GM10266 (cell line): ENCODE results near the gene RPUSD1.
"Not testable (repeated sequence)": the region's sequence is repeated elsewhere in the genome, so short reads cannot be mapped to it uniquely, and the experiment has no call there.

Experiments used
- DNase-seq: peaks from one replicate; pipeline ENCODE4 v3.0.0; 2012; ENCODE audit errors: extremely low spot score
- TF ChIP-seq, protein P1 (sequence below): IDR thresholded peaks from 2 replicates; pipeline ENCODE4 v1.5.1; 2012; ENCODE audit warnings: mild to moderate bottlenecking, low read depth; ENCODE audit not compliant: control insufficient read depth, insufficient read depth; ENCODE audit errors: missing control alignments

The RPUSD1 gene

DNA sequence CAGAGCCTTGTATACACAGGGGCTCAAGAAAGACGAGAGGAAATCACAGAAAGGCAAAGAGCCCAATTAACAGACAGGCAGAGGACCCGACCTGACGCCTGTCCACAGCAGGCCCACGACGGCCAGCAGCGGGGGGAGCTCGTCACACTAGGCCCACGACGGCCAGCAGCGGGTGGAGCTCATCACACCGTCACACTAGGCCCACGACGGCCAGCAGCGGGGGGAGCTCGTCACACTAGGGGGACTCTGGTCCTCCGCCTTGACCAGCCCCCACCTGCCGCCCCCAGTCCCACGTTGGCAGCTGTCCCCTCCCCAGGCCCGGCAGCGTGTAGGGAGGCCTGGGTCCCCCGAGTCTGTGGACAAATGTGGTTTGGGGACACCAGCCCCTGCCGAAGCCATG, 36.0 kb upstream of the RPUSD1 start:
- DNase-seq = no peak
- TF ChIP-seq, protein P1, sequence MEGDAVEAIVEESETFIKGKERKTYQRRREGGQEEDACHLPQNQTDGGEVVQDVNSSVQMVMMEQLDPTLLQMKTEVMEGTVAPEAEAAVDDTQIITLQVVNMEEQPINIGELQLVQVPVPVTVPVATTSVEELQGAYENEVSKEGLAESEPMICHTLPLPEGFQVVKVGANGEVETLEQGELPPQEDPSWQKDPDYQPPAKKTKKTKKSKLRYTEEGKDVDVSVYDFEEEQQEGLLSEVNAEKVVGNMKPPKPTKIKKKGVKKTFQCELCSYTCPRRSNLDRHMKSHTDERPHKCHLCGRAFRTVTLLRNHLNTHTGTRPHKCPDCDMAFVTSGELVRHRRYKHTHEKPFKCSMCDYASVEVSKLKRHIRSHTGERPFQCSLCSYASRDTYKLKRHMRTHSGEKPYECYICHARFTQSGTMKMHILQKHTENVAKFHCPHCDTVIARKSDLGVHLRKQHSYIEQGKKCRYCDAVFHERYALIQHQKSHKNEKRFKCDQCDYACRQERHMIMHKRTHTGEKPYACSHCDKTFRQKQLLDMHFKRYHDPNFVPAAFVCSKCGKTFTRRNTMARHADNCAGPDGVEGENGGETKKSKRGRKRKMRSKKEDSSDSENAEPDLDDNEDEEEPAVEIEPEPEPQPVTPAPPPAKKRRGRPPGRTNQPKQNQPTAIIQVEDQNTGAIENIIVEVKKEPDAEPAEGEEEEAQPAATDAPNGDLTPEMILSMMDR = no peak

DNA sequence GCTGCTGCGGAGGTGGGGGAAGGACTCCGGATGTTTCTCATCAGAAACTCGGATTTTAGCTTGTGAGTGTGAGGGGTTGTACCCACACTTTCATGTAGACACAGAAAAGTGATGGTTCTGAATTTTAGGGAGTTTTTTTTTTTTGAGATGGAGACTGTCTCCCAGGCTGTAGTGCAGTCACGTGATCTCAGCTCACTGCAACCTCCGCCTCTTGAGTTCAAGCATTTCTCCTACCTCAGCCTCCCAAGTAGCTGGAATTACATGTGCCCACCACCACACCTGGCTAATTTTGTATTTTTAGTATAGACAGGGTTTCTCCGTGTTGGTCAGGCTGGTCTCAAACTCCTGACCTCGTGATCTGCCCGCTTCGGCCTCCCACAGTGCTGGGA, 34.7 kb upstream of the RPUSD1 start:
- no peak for DNase-seq
- TF ChIP-seq, protein P1 = no peak

DNA sequence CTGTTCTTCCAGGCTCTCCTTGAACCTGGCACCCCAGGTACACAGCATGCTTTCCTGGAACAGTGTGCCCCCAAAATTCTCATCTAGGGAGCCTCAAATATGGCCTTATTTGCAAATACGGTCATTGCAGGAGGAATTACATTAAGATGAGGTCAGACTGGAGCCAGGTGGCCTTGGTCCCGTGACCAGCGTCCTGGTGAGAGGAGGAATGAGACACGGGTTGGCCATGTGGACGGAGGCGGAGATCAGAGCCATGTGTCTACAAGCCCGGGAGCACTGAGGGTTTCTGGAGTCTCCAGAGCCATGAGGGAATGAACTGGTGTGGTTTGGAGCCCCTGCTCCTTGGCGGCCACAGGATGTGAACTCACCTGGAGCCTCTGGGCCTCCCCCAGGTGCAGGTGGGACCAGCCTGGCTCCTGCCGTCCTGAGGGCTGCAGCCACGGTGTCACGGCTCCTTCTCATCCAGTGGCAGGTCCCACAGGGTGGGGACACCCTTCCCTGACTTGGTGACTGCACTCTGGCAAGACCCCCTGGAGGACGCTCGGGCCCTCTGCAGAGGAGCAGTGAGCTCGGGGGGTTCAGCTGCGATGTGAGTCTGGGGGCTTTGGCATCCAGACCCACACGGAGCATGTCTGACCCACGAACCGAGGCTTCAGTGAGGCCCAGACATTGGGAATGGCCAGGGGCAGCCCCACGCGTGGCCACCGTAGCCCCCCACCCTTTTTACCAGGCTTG, 34.2 kb upstream of the RPUSD1 start:
- TF ChIP-seq, protein P1 = no peak
- no peak for DNase-seq

DNA sequence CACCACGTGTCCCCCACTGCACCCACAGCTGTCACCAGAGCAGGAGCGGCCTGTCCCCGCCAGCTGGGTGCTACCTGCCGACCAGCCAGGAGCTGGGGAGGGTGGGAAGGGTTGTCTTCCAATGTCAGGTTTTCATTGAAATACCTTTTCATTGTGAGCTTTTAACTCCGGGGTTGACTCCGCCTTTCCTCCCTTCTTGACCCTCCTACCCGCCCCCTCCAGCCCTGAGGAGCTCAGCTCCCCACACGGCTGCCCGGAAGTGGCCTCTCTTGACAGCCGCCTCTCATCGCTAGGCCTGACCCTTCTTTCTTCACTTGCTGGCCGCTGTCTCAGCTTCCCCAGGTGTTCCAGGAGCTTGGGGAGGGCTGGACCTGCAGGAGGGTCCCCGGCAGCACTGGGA, 33.6 kb upstream of the RPUSD1 start:
- TF ChIP-seq, protein P1 = no peak
- no peak for DNase-seq

DNA sequence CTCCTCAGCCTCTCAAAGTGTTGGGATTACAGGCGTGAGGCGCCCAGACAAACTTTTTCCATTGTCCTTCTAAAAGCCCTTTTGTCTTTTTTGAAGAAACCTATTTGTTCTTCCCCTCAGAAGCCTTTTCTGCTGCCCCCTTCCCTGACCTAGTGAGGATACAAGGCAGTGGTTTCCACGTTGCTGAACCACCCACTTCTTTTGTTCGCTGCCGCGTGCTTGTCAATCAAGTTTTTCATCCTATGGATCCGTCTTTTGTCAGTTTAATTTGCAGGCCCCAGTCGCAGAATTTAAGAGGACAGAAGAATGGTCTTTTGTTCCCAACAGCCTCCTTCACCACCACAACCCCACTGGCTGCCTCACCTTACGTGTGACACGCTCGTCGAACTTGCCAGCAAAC, 32.6 kb upstream of the RPUSD1 start:
- DNase-seq = no peak

DNA sequence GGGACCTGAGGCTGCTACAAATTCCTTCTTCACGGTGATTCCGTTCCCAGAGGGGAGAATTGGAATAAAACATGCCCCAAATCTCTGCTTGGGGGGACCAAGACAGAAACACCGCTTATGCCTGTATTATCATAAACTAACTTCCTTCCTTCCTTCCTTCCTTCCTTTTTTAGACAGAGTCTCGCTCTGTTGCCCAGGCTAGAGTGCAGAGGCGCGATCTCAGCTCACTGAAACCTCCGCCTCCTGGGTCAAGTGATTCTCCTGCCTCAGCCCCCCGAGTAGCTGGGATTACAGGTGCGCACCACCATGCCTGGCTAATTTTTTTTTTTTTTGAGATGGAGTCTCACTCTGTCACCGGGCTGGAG, 31.8 kb upstream of the RPUSD1 start:
- not testable (repeated sequence) for DNase-seq

More for the DNA sequence above, 32.6 kb upstream of the RPUSD1 start:
- TF ChIP-seq, protein P1 = no peak

DNA sequence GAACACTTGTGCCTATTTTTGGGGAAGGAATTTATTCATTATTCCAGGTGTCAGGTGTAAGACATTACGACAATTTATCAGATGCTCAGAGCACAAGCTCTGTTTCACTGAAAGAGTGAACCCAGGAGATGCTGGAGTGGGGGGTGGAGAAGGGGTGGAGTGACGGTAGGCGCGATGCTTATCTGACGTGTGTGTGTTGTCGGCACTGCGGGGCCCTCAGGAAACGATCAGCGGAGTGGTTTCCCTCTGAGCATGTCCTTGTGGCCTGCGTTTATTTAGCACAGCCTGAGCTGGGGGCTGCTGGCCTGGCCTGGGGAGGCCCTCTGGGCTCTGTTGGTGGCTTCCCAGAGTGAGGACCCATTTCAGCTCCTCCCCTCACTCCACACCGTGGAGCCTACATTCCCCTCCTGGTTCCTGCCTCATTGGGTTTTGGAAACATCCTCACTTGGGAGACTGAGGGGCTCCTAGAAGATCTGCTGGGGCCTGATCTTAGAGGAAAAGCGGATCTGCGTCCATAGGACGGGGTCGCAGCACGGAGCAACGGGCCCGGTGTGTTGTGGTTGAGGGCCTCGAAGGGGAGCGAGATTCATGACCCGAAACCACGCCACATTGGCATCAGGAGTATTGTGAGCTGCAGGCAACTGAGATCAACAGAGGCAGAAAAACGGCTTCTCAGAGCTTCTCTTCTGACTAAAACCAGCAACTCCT, 31.3 kb upstream of the RPUSD1 start:
- TF ChIP-seq, protein P1 = no peak
- no peak for DNase-seq
